Chondrocyte (in vitro differentiated cells): ENCODE measurements around the gene GRK5. TPM values are rescaled to one million over a fixed set of nuclear protein-coding genes. Genes with fewer than 3 reads are reported as not detected.

Experiments
- DNase-seq: peaks from one replicate; pipeline ENCODE4 v3.0.0; 2021; ENCODE audit warnings: mixed read lengths, low spot score
- H3K27ac Mint-ChIP-seq: one replicate; pipeline ENCODE4 v1.8.0; 2021; ENCODE audit warnings: mild to moderate bottlenecking, moderate library complexity, mixed read lengths; ENCODE audit not compliant: unreplicated experiment
- H3K27me3 Mint-ChIP-seq: 2 replicates; pipeline ENCODE4 v1.8.0; 2021; ENCODE audit warnings: low read depth, mixed read lengths
- H3K36me3 Mint-ChIP-seq: 2 replicates; pipeline ENCODE4 v1.8.0; 2021; ENCODE audit warnings: low read depth, mixed read lengths
- H3K4me1 Mint-ChIP-seq: 2 replicates; pipeline ENCODE4 v1.8.0; 2021; ENCODE audit warnings: low read depth, mild to moderate bottlenecking, mixed read lengths
- H3K4me3 Mint-ChIP-seq: one replicate; pipeline ENCODE4 v1.8.0; 2021; ENCODE audit warnings: mild to moderate bottlenecking, moderate library complexity, mixed read lengths; ENCODE audit not compliant: unreplicated experiment
- H3K9me3 Mint-ChIP-seq: 2 replicates; pipeline ENCODE4 v1.8.0; 2021; ENCODE audit warnings: low read depth, mixed read lengths
- total RNA-seq: library from RNA; stranded (reverse); gene quantifications from 3 replicates; pipeline ENCODE4 v1.2.1, GENCODE V29; 2021
- TF ChIP-seq, protein P1 (sequence below): fragments of 200-600 bp; sonication (generic); IDR thresholded peaks from 2 replicates; pipeline ENCODE4 v1.5.0; 2021; ENCODE audit warnings: antibody characterized with exemption, mild to moderate bottlenecking, moderate library complexity

The GRK5 gene
- total RNA-seq, 1 donor from 2014 or later, result 16.4 TPM

DNA sequence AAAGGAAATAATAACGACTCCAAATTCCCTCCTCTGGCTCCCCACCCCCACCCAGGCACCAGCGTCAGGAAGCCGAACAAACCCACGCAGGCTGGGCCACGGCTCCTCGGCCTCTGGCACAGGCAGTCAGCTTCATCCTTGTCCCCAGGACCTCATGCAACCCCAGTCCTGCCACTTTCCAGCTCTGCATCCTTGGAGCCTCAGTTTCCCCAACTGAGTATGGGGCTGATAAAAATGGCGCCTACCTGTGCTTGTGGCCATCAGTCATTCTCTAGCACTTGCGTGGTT, 198.1 kb downstream of the GRK5 start:
- peaks cover 9% of the 10 kb centered on the region for H3K4me1 Mint-ChIP-seq
- no peak for DNase-seq
- no peak overlapping the region for H3K27ac Mint-ChIP-seq
- no peaks in the 10 kb centered on the region for H3K27me3 Mint-ChIP-seq
- TF ChIP-seq, protein P1, sequence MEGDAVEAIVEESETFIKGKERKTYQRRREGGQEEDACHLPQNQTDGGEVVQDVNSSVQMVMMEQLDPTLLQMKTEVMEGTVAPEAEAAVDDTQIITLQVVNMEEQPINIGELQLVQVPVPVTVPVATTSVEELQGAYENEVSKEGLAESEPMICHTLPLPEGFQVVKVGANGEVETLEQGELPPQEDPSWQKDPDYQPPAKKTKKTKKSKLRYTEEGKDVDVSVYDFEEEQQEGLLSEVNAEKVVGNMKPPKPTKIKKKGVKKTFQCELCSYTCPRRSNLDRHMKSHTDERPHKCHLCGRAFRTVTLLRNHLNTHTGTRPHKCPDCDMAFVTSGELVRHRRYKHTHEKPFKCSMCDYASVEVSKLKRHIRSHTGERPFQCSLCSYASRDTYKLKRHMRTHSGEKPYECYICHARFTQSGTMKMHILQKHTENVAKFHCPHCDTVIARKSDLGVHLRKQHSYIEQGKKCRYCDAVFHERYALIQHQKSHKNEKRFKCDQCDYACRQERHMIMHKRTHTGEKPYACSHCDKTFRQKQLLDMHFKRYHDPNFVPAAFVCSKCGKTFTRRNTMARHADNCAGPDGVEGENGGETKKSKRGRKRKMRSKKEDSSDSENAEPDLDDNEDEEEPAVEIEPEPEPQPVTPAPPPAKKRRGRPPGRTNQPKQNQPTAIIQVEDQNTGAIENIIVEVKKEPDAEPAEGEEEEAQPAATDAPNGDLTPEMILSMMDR, result no peak
- H3K4me3 Mint-ChIP-seq, result no peak overlapping the region
- peaks cover under 1% of the 10 kb centered on the region for H3K36me3 Mint-ChIP-seq
- no peaks in the 10 kb centered on the region for H3K9me3 Mint-ChIP-seq

DNA sequence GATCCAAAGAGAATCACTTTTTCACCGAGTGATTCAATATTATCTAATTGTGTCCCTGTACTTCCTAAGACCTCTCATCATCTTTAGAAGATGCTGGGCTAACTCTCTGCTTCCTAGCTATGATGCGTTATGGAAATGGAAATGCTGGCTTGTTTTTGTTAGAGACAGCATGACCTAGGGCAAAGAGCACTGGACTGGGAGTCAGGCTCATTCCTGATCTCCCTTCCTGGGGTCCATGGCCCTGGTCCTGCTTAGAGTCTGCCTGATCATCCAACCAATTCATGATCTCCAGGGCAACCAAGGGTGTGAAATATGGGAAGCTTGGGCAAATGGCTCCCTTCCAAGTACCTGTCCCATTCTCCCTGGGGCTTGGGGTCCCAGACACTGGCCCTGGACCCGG, 198.8 kb downstream of the GRK5 start:
- H3K4me1 Mint-ChIP-seq, result peaks cover 9% of the 10 kb centered on the region
- no peak overlapping the region for H3K27ac Mint-ChIP-seq
- TF ChIP-seq, protein P1, result no peak
- H3K9me3 Mint-ChIP-seq, result no peaks in the 10 kb centered on the region
- no peak for DNase-seq
- peaks cover 1% of the 10 kb centered on the region for H3K36me3 Mint-ChIP-seq
- no peaks in the 10 kb centered on the region for H3K27me3 Mint-ChIP-seq
- H3K4me3 Mint-ChIP-seq, result no peak overlapping the region

DNA sequence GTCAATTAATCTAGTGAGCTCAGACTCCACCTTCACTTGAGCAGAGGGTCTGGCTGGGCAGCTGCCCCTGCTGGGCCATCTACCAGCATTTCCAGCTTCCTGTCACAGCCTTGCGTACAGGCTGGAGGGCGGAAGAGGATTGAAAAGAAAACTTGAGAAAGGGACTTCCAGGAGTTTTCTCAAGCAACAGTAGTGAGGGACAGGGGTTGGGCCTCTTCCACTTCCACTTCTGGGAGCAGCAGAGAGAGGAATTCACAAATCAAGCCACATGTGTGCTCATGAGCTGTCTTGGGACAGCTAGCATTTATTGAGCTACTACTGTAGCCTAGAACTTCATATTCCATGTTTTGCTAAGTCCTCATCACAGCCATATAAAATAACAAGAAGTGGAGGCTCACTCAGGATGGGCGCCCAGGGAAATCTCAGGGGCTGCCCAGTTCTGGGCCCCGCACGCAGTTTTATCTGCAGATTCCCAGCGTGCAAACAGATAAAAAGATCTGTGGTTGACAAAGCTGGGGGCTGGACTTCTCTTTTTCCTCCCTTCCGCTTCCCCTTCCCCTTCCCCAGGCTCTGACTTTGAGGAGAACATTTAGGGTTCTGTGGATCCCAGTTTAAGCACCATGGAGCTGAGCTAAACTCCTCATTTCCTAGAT, 199.4 kb downstream of the GRK5 start:
- no peak overlapping the region for H3K27ac Mint-ChIP-seq
- H3K9me3 Mint-ChIP-seq, result no peaks in the 10 kb centered on the region
- H3K36me3 Mint-ChIP-seq, result peaks cover 1% of the 10 kb centered on the region
- H3K27me3 Mint-ChIP-seq, result no peaks in the 10 kb centered on the region
- DNase-seq, result no peak
- H3K4me3 Mint-ChIP-seq, result no peak overlapping the region
- TF ChIP-seq, protein P1, result no peak
- peaks cover 8% of the 10 kb centered on the region for H3K4me1 Mint-ChIP-seq

DNA sequence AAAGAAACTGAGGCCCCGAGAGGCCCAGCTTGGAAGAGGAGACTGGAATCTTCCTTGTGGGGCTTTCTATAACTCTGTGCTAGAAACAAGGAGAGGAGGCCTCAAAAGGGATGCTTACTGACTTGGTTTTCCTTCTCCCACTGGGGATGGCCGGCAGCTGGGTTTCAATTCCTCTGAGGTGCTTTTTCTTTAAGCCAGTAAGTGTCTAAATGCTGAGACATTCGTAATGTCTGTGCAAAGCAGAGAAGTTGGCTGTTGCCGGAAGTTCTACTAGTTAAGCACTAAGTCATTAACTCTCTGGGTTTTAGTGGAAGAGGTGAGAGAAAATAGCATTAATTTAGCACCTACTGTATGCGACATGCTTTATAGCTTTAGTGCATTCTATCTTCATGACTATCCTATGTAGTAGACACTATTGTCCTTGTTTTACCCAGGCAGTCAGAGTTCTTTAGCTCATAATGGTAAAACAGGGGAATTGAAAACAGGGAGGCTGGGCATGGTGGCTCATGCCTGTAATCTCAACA, 199.9 kb downstream of the GRK5 start:
- TF ChIP-seq, protein P1, result no peak
- H3K9me3 Mint-ChIP-seq, result no peaks in the 10 kb centered on the region
- peaks cover 1% of the 10 kb centered on the region for H3K36me3 Mint-ChIP-seq
- no peak for DNase-seq
- H3K27ac Mint-ChIP-seq, result no peak overlapping the region
- H3K27me3 Mint-ChIP-seq, result no peaks in the 10 kb centered on the region
- H3K4me1 Mint-ChIP-seq, result peaks cover 9% of the 10 kb centered on the region
- H3K4me3 Mint-ChIP-seq, result no peak overlapping the region

DNA sequence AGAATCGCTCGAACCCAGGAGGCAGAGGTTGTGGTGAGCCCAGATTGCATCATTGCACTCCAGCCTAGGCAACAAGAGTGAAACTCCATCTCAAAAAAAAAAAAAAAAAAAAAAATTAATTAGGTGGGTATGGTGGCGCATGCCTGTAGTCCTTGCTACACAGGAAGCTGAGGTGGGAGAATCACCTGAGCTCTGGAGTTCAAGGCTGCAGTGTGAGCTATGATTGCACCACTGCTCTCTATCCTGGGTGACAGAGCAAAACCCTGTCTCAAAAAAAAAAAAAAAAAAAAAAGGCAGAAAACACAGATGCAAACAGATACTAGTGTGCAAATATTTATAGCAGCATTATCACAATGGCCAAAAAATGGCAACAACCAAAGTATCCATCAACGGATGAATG, 200.7 kb downstream of the GRK5 start:
- Mint-ChIP-seq H3K9me3 (no peaks in the 10 kb centered on the region), H3K4me3 (no peak overlapping the region), H3K27ac (no peak overlapping the region), H3K36me3 (peaks cover 1% of the 10 kb centered on the region), H3K27me3 (no peaks in the 10 kb centered on the region), H3K4me1 (peaks cover 15% of the 10 kb centered on the region)
- DNase-seq, result no peak
- TF ChIP-seq, protein P1, result no peak
